Right lobe of liver (tissue), 6 donors: ENCODE measurements around the gene MARCHF10. TPM values are rescaled to one million over a fixed set of nuclear protein-coding genes. Genes with fewer than 3 reads are reported as not detected.

Experiments used
- ATAC-seq, 4 donors: fragments of 200-7000 bp; cut with Tn5 transposase; one replicate each; pipeline ENCODE4 v1.9.1; 2020; ENCODE audit warnings: mild to moderate bottlenecking in 4 of 4, moderate library complexity in 4 of 4
- DNase-seq, 3 donors: peaks; one replicate each; pipeline ENCODE4 v3.0.0-alpha.2; 2020
- H3K27ac ChIP-seq, 3 donors: fragments of 200-600 bp; one replicate each; pipeline ENCODE4 v1.8.0; 2022
- H3K27me3 ChIP-seq, 2 donors: fragments of 200-600 bp; one replicate each; pipeline ENCODE4 v1.8.0; 2022
- H3K36me3 ChIP-seq, 4 donors: fragments of 200-600 bp; sonication (generic) in 1 of 4; one replicate each; pipeline versions ENCODE4 v1.5.1 to v1.8.0; 2017 to 2022; ENCODE audit warnings: control low read depth in 1 of 4
- H3K4me1 ChIP-seq, 4 donors: fragments of 200-600 bp; sonication (generic) in 1 of 4; one replicate each; pipeline versions ENCODE4 v1.5.1 to v1.8.0; 2017 to 2022; ENCODE audit warnings: control low read depth in 1 of 4
- H3K4me3 ChIP-seq, 3 donors: fragments of 200-600 bp; one replicate each; pipeline ENCODE4 v1.8.0; 2022
- H3K9me3 ChIP-seq, 4 donors: fragments of 200-600 bp; sonication (generic) in 1 of 4; one replicate each; pipeline versions ENCODE4 v1.5.1 to v1.8.0; 2017 to 2022; ENCODE audit warnings: control low read depth in 1 of 4
- CTCF ChIP-seq, 4 donors: fragments of 200-600 bp in 3 of 4; fragments of 450-650 bp in 1 of 4; IDR thresholded peaks; one replicate each; pipeline versions ENCODE4 v1.5.1 to v1.8.0; 2016 to 2022; ENCODE audit warnings: antibody characterized with exemption in 4 of 4, mild to moderate bottlenecking in 2 of 4
- POLR2A ChIP-seq: fragments of 450-650 bp; IDR thresholded peaks from one replicate; pipeline ENCODE4 v1.6.1; 2017; ENCODE audit warnings: antibody characterized with exemption, mild to moderate bottlenecking
- WGBS: methylation state at CpG from one replicate; pipeline ENCODE4 v1.1.6; 2018; ENCODE audit warnings: low coverage, low lambda C conversion rate; ENCODE audit not compliant: insufficient coverage; ENCODE audit errors: missing lambda C conversion rate; 5-methylcytosine and 5-hydroxymethylcytosine counted together
- intact Hi-C, 2 donors: fragments of 100-400 bp; cut with DNase I; formaldehyde crosslinking; loops; one replicate each; pipeline versions ENCODE4 v1.11.2 to v1.14.1; 2022
- total RNA-seq, 6 experiments: library from RNA; depleted of rRNA in 2 of 6; stranded (reverse); fragments of >200 nt in 2 of 6; fragmentation: NEBNext Ultra II Directional in 3 of 6; extraction: Animal tissue kit (Norgen Biotek cat#: 25700) in 3 of 6; gene quantifications; one replicate each; pipeline versions ENCODE4 v1.1.0 to v1.2.4, GENCODE V29; 2016 to 2023
- donor health status: DM: no; HTN: yes; CAD: no.
- donor health status: DM: no; HTN: no; CAD: no.
- donor health status: DM: no; HTN: no; CAD: no.
- donor health status: DM: no; HTN: yes; CAD: no.
- donor health status: DM: no; HTN: yes; CAD: no.

The MARCHF10 gene
- total RNA-seq, 6 experiments from 2014 or later, result not detected

- ATAC-seq, result no peak
- intact Hi-C loops, result no loop called here
These were observed 26.8 kb downstream of the MARCHF10 start for GRCh38 chr17:62781356-62781755.

DNA sequence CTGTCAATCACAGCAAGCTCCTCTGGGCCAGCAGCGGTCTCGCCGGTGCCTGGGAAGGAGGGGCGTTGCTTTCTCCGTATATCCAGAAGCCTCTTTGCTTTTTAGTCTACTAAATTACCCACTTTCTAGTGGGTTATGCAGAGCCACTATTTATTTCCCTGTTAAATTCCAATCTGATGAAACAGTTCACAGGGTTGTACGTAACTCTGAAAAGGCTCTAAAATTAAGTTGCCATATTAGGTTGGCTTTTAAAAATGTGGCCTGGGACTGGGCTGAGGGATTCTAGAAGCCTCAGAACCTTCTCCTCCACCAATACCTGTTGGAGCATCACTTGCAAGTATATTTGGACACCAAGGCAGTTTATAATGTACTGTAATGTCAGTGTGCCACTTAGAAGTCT is 27.2 kb downstream of the MARCHF10 start:
- Histone ChIP-seq H3K36me3 (no peaks in the 10 kb centered on the region), H3K9me3 (no peaks in the 10 kb centered on the region), H3K27ac (no peak overlapping the region), H3K27me3 (no peaks in the 10 kb centered on the region), H3K4me3 (no peak overlapping the region), H3K4me1 (no peaks in the 10 kb centered on the region)
- intact Hi-C loops, result no loop called here
- DNase-seq (no peak), ATAC-seq (no peak)
- WGBS, result 64% methylated on average over 6 of the region's 6 CpGs
- TF ChIP-seq CTCF (IDR thresholded peaks at IDR 0.05) (no peak), POLR2A (no peak)

More at GRCh38 chr17:62781356-62781755, 26.8 kb downstream of the MARCHF10 start:
- Histone ChIP-seq H3K9me3 (no peaks in the 10 kb centered on the region), H3K27ac (no peak overlapping the region), H3K27me3 (no peaks in the 10 kb centered on the region), H3K4me1 (no peaks in the 10 kb centered on the region), H3K4me3 (no peak overlapping the region), H3K36me3 (no peaks in the 10 kb centered on the region)
- no peak for DNase-seq
- TF ChIP-seq CTCF (IDR thresholded peaks at IDR 0.05), result no peak
- TF ChIP-seq POLR2A, result no peak
- WGBS, result 49% methylated on average over 3 of the region's 3 CpGs

DNA sequence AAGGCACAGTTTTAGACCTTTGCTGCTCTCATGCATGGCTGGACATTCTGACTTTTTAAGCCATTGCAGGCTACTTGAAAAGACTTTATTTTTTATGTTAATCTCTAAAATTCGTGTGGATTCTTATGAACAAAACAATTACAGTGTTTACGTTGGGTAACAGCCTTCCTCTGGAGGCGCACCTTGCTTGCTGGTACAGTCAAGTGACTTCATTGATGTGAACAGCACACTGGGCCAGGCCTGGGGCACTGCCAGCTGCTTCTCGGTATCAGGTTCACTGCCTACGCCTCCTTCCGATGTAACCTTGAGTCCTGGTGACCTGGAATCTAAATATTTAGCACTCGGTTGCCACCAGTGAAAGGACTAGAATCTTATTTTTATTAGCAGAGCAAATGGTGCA is 27.8 kb downstream of the MARCHF10 start:
- no peak for DNase-seq
- intact Hi-C loops, result no loop called here
- Histone ChIP-seq H3K4me3 (no peak overlapping the region), H3K36me3 (no peaks in the 10 kb centered on the region), H3K27me3 (no peaks in the 10 kb centered on the region), H3K4me1 (no peaks in the 10 kb centered on the region), H3K9me3 (no peaks in the 10 kb centered on the region), H3K27ac (no peak overlapping the region)
- TF ChIP-seq POLR2A (no peak), CTCF (IDR thresholded peaks at IDR 0.05) (no peak)
- ATAC-seq, result no peak
- 68% methylated on average over 7 of the region's 7 CpGs for WGBS

DNA sequence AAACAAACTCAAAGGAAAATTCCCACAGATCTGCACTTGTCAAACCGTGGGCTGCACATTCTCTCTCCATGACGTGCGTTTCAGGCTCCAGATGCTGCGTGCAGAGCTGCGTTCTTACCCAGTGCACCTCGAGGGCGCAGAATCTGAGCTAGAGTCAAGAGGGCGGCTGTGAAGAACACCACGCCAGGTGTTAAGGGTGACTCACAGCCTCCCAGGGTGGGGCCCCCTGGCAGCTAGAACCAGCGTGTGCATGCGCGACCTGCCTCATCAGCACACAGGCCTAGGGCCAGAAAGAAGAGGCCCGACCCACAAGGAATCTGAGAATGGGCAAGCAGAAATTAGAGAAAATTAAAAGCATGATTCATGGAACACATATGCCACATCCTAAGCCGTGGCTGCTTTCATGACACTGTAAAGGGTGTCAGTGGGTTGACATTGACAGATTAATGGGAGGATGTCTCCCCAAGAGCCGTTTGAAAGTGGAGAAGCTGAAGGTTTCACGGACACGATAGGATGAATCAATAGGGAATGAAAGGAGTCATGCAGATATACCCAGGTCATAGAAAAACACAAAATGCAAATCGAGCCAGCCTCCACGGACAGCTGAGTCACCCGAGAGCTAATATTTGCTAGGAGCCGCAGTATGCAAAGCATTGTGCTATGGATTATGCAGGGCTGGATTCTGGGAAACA is 29.0 kb downstream of the MARCHF10 start:
- intact Hi-C loops, result no loop called here
- H3K4me3 ChIP-seq, result no peak overlapping the region
- no peak for DNase-seq
- H3K9me3 ChIP-seq, result no peaks in the 10 kb centered on the region
- ATAC-seq, result no peak
- WGBS, result 61% methylated on average over 12 of the region's 21 CpGs
- no peak overlapping the region for H3K27ac ChIP-seq
- no peaks in the 10 kb centered on the region for H3K36me3 ChIP-seq
- H3K4me1 ChIP-seq, result no peaks in the 10 kb centered on the region
- TF ChIP-seq POLR2A (no peak), CTCF (IDR thresholded peaks at IDR 0.05) (no peak)
- no peaks in the 10 kb centered on the region for H3K27me3 ChIP-seq
